ENCODE results near the gene NRXN3.

- TF ChIP-seq, protein P1, sequence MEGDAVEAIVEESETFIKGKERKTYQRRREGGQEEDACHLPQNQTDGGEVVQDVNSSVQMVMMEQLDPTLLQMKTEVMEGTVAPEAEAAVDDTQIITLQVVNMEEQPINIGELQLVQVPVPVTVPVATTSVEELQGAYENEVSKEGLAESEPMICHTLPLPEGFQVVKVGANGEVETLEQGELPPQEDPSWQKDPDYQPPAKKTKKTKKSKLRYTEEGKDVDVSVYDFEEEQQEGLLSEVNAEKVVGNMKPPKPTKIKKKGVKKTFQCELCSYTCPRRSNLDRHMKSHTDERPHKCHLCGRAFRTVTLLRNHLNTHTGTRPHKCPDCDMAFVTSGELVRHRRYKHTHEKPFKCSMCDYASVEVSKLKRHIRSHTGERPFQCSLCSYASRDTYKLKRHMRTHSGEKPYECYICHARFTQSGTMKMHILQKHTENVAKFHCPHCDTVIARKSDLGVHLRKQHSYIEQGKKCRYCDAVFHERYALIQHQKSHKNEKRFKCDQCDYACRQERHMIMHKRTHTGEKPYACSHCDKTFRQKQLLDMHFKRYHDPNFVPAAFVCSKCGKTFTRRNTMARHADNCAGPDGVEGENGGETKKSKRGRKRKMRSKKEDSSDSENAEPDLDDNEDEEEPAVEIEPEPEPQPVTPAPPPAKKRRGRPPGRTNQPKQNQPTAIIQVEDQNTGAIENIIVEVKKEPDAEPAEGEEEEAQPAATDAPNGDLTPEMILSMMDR (conservative IDR thresholded peaks at IDR 0.05): no peak
- TF ChIP-seq EZH2 (IDR thresholded peaks at IDR 0.05; ENCODE audit: low read depth): no peak
Observed at GRCh38 chr14:79658221-79658620, 1488.0 kb downstream of the NRXN3 start.

Data from PC-9 (cell line).